Kidney tubule cell (primary cell): ENCODE data around the gene PDE2A.

ENCODE experiments used
- DNase-seq: peaks from one replicate; pipeline ENCODE4 v3.0.0-alpha.2; 2018; ENCODE audit warnings: low spot score

PDE2A gene

GRCh38 chr11:72682858-72683243, 8.6 kb upstream of the PDE2A start:
- DNase-seq: no peak

GRCh38 chr11:72682238-72682857, 8.1 kb upstream of the PDE2A start:
- DNase-seq: no peak

- DNase-seq: peak; percentile 12
Measured at GRCh38 chr11:72681226-72682153, 7.3 kb upstream of the PDE2A start.

GRCh38 chr11:72680624-72681158, 6.5 kb upstream of the PDE2A start:
- no peak for DNase-seq

- no peak for DNase-seq
Measured at GRCh38 chr11:72679869-72680268, 5.6 kb upstream of the PDE2A start.

GRCh38 chr11:72678524-72678923, 4.3 kb upstream of the PDE2A start:
- no peak for DNase-seq

GRCh38 chr11:72676861-72677341, 2.7 kb upstream of the PDE2A start:
- DNase-seq: peak; percentile 23

GRCh38 chr11:72675221-72675620, 999 bp upstream of the PDE2A start:
- DNase-seq: no peak

GRCh38 chr11:72673284-72673942, 809 bp downstream of the PDE2A start:
- DNase-seq: no peak

GRCh38 chr11:72672597-72673238, 1.5 kb downstream of the PDE2A start:
- DNase-seq: no peak

GRCh38 chr11:72671152-72672099, 2.8 kb downstream of the PDE2A start:
- no peak for DNase-seq

- no peak for DNase-seq
Measured at GRCh38 chr11:72670041-72670440, 4.2 kb downstream of the PDE2A start.

- no peak for DNase-seq
Measured at GRCh38 chr11:72669527-72669926, 4.7 kb downstream of the PDE2A start.

GRCh38 chr11:72668629-72669347, 5.4 kb downstream of the PDE2A start:
- DNase-seq: no peak

GRCh38 chr11:72665911-72666472, 8.2 kb downstream of the PDE2A start:
- no peak for DNase-seq

- DNase-seq: no peak
Measured at GRCh38 chr11:72662036-72662435, 12.2 kb downstream of the PDE2A start.

GRCh38 chr11:72661486-72661885, 12.7 kb downstream of the PDE2A start:
- DNase-seq: no peak

GRCh38 chr11:72658989-72659640, 15.1 kb downstream of the PDE2A start:
- no peak for DNase-seq

- no peak for DNase-seq
Measured at GRCh38 chr11:72657411-72658100, 16.7 kb downstream of the PDE2A start.
